Right lobe of liver (tissue), 4 donors: ENCODE measurements around the gene LHPP.

ENCODE experiments used
- POLR2A ChIP-seq: fragments of 450-650 bp; IDR thresholded peaks from one replicate; pipeline ENCODE4 v1.6.1; 2017; ENCODE audit warnings: antibody characterized with exemption, mild to moderate bottlenecking
- TF ChIP-seq, protein P1 (sequence below), 4 donors: fragments of 200-600 bp in 3 of 4; fragments of 450-650 bp in 1 of 4; IDR thresholded peaks; one replicate each; pipeline versions ENCODE4 v1.5.1 to v1.8.0; 2016 to 2022; ENCODE audit warnings: antibody characterized with exemption in 4 of 4, mild to moderate bottlenecking in 2 of 4
- donor health status: DM: no; HTN: no; CAD: no.
- donor health status: DM: no; HTN: no; CAD: no.
- donor health status: DM: no; HTN: yes; CAD: no.

- TF ChIP-seq, protein P1, sequence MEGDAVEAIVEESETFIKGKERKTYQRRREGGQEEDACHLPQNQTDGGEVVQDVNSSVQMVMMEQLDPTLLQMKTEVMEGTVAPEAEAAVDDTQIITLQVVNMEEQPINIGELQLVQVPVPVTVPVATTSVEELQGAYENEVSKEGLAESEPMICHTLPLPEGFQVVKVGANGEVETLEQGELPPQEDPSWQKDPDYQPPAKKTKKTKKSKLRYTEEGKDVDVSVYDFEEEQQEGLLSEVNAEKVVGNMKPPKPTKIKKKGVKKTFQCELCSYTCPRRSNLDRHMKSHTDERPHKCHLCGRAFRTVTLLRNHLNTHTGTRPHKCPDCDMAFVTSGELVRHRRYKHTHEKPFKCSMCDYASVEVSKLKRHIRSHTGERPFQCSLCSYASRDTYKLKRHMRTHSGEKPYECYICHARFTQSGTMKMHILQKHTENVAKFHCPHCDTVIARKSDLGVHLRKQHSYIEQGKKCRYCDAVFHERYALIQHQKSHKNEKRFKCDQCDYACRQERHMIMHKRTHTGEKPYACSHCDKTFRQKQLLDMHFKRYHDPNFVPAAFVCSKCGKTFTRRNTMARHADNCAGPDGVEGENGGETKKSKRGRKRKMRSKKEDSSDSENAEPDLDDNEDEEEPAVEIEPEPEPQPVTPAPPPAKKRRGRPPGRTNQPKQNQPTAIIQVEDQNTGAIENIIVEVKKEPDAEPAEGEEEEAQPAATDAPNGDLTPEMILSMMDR (IDR thresholded peaks at IDR 0.05): no peak
- TF ChIP-seq POLR2A: no peak
Observed at GRCh38 chr10:124568339-124568738, 106.7 kb downstream of the LHPP start.
